Bronchial epithelial cell (primary cell): Measurements from ENCODE around the gene CLEC9A. TPM values are rescaled to one million over a fixed set of nuclear protein-coding genes. Genes with fewer than 3 reads are reported as not detected.
A peak's percentile ranks its signal among the peaks of the same experiment; 100 is the strongest.

Experiments
- DNase-seq: peaks from one replicate; pipeline ENCODE4 v3.0.0-alpha.2; 2010; ENCODE audit warnings: low read depth
- FAIRE-seq: peaks from 2 replicates; lab custom pipeline; 2011; peaks lifted over from hg19 to GRCh38; lab: Jason Lieb, UNC
- H3K27me3 ChIP-seq: 2 replicates; pipeline ENCODE4 v1.5.1; 2011; ENCODE audit warnings: low read length; ENCODE audit not compliant: control insufficient read depth, insufficient read depth
- H3K36me3 ChIP-seq: 2 replicates; pipeline ENCODE4 v1.5.1; 2011; ENCODE audit warnings: low read length; ENCODE audit not compliant: control insufficient read depth, insufficient read depth
- H3K4me3 ChIP-seq: 2 replicates; pipeline ENCODE4 v1.5.1; 2011; ENCODE audit warnings: mild to moderate bottlenecking, low read depth, low read length, control low read depth
- CTCF ChIP-seq: IDR thresholded peaks from 2 replicates; pipeline ENCODE4 v1.5.1; 2011; ENCODE audit warnings: mild to moderate bottlenecking, moderate library complexity, low read length, control low read depth, inconsistent platforms; ENCODE audit not compliant: insufficient read depth, severe bottlenecking
- total RNA-seq: library from RNA; depleted of rRNA; stranded (reverse); fragments of >200 nt; gene quantifications from 2 replicates; pipeline ENCODE4 v1.2.1, GENCODE V29; 2014

The CLEC9A gene
- total RNA-seq, 1 donor from 2014 or later = not detected

GRCh38 chr12:10101042-10101579, 70.6 kb downstream of the CLEC9A start:
- H3K27me3 ChIP-seq = no peaks in the 10 kb centered on the region
- no peak overlapping the region for H3K4me3 ChIP-seq
- peak; percentile 55 for DNase-seq
- FAIRE-seq = peak; percentile 89
- H3K36me3 ChIP-seq = no peaks in the 10 kb centered on the region
- TF ChIP-seq CTCF = no peak

- FAIRE-seq (no peak), DNase-seq (no peak)
- Histone ChIP-seq H3K4me3 (no peak overlapping the region), H3K36me3 (no peaks in the 10 kb centered on the region), H3K27me3 (no peaks in the 10 kb centered on the region)
- TF ChIP-seq CTCF = no peak
These were observed 71.3 kb downstream of the CLEC9A start for GRCh38 chr12:10101648-10102220.

GRCh38 chr12:10102322-10102721, 71.8 kb downstream of the CLEC9A start:
- Histone ChIP-seq H3K36me3 (no peaks in the 10 kb centered on the region), H3K4me3 (no peak overlapping the region), H3K27me3 (no peaks in the 10 kb centered on the region)
- DNase-seq (no peak), FAIRE-seq (peak; percentile 88)
- TF ChIP-seq CTCF = no peak

GRCh38 chr12:10110256-10110844, 79.9 kb downstream of the CLEC9A start:
- Histone ChIP-seq H3K36me3 (no peaks in the 10 kb centered on the region), H3K27me3 (no peaks in the 10 kb centered on the region), H3K4me3 (no peak overlapping the region)
- no peak for FAIRE-seq
- TF ChIP-seq CTCF = no peak
- DNase-seq = no peak

- no peak for DNase-seq
- TF ChIP-seq CTCF = no peak
These were observed 81.0 kb downstream of the CLEC9A start for GRCh38 chr12:10111451-10111850.

More at GRCh38 chr12:10111451-10111850, 81.0 kb downstream of the CLEC9A start:
- Histone ChIP-seq H3K27me3 (no peaks in the 10 kb centered on the region), H3K4me3 (no peak overlapping the region), H3K36me3 (no peaks in the 10 kb centered on the region)
- FAIRE-seq = no peak
